GM10248 (cell line): ENCODE data around the gene RNF217.

Experiments
- CTCF ChIA-PET: fragments of 300-600 bp; sonication (Branson Sonifier 250); formaldehyde crosslinking; extraction: SDS; loops from one replicate; lab custom pipeline; 2021; ENCODE audit warnings: antibody characterized with exemption; lab: Yijun Ruan, JAX
- POLR2A ChIA-PET: fragments of 350-650 bp; sonication (Branson Sonifier 250); formaldehyde crosslinking; extraction: SDS; loops from one replicate; lab custom pipeline; 2020; ENCODE audit warnings: antibody characterized with exemption; lab: Yijun Ruan, JAX
- DNase-seq: peaks from one replicate; pipeline ENCODE4 v3.0.0; 2012; ENCODE audit errors: extremely low spot score
- CTCF ChIP-seq: IDR thresholded peaks from 2 replicates; pipeline ENCODE4 v1.5.1; 2012; ENCODE audit warnings: mild to moderate bottlenecking, low read depth; ENCODE audit errors: extremely low read depth, missing control alignments, control extremely low read depth

Gene RNF217

GRCh38 chr6:125001684-125002405 is 39.6 kb downstream of the RNF217 start:
- no peak for TF ChIP-seq CTCF
- DNase-seq, result no peak
- CTCF ChIA-PET, result interaction anchor here (1.2 kb wide), 1 partner anchor 13 kb away, joined by 3 read pairs; no protein-coding TSS in a partner anchor
- POLR2A ChIA-PET, result no interaction called here

- DNase-seq, result no peak
- POLR2A ChIA-PET, result no interaction called here
- CTCF ChIA-PET, result interaction anchor here (1.2 kb wide), 1 partner anchor 12 kb away, joined by 3 read pairs; no protein-coding TSS in a partner anchor
- no peak for TF ChIP-seq CTCF
These were observed 40.1 kb downstream of the RNF217 start for GRCh38 chr6:125002406-125002741.

GRCh38 chr6:125003070-125003469 is 40.8 kb downstream of the RNF217 start:
- TF ChIP-seq CTCF, result no peak
- no peak for DNase-seq
- CTCF ChIA-PET, result no interaction called here
- POLR2A ChIA-PET, result no interaction called here

- ChIA-PET POLR2A (no interaction called here), CTCF (no interaction called here)
- TF ChIP-seq CTCF, result no peak
- no peak for DNase-seq
These were observed 42.0 kb downstream of the RNF217 start for GRCh38 chr6:125004198-125004597.

GRCh38 chr6:125004797-125005595 is 42.8 kb downstream of the RNF217 start:
- DNase-seq, result no peak
- POLR2A ChIA-PET, result no interaction called here
- CTCF ChIA-PET, result interaction anchor here (0.9 to 1.1 kb wide), 2 partner anchors 9 to 14 kb away, joined by 4 read pairs; no protein-coding TSS in a partner anchor
- TF ChIP-seq CTCF, result no peak

- CTCF ChIA-PET, result interaction anchor here (2.6 kb wide), 1 partner anchor 9 kb away, joined by 10 read pairs; no protein-coding TSS in a partner anchor
- POLR2A ChIA-PET, result no interaction called here
- TF ChIP-seq CTCF, result no peak
- DNase-seq, result no peak
These were observed 46.0 kb downstream of the RNF217 start for GRCh38 chr6:125008261-125008703.
